Esophagus squamous epithelium (tissue), 5 donors: ENCODE measurements around the gene SENP3. TPM values are rescaled to one million over a fixed set of nuclear protein-coding genes. Genes with fewer than 3 reads are reported as not detected.

Experiments
- DNase-seq: peaks from one replicate; lab custom pipeline; 2025; lab: John Stamatoyannopoulos, UW
- H3K27ac ChIP-seq, 4 donors: fragments of 200-600 bp; sonication (generic); one replicate each; pipeline ENCODE4 v1.5.1; 2016 to 2019; ENCODE audit warnings: mild to moderate bottlenecking in 1 of 4
- H3K27me3 ChIP-seq, 4 donors: fragments of 200-600 bp; sonication (generic); 1 replicate in 3 of 4; 2 replicates in 1 of 4; pipeline versions ENCODE4 v1.5.1 to v1.6.0; 2017 to 2021; ENCODE audit warnings: antibody characterized with exemption in 1 of 4
- H3K36me3 ChIP-seq, 3 donors: fragments of 200-600 bp; sonication (generic); one replicate each; pipeline ENCODE4 v1.5.1; 2016 to 2019
- H3K4me1 ChIP-seq, 3 donors: fragments of 200-600 bp; sonication (generic); one replicate each; pipeline ENCODE4 v1.5.1; 2017 to 2019
- H3K4me3 ChIP-seq, 4 donors: fragments of 200-600 bp; sonication (generic); 1 replicate in 3 of 4; 2 replicates in 1 of 4; pipeline ENCODE4 v1.5.1; 2016 to 2019; ENCODE audit warnings: mild to moderate bottlenecking in 2 of 4, moderate library complexity in 1 of 4
- H3K9me3 ChIP-seq, 3 donors: fragments of 200-600 bp; sonication (generic); one replicate each; pipeline ENCODE4 v1.5.1; 2016 to 2019
- POLR2A ChIP-seq, 4 donors: fragments of 450-650 bp; IDR thresholded peaks; one replicate each; pipeline ENCODE4 v1.6.1; 2017; ENCODE audit warnings: antibody characterized with exemption in 4 of 4, mild to moderate bottlenecking in 4 of 4, moderate library complexity in 3 of 4
- WGBS, 2 donors: methylation state at CpG; one replicate each; pipeline ENCODE4 v1.1.5; 2018; 5-methylcytosine and 5-hydroxymethylcytosine counted together
- intact Hi-C: fragments of 100-400 bp; cut with DNase I; formaldehyde crosslinking; loops from one replicate; pipeline ENCODE4 v1.15.0; 2022
- small RNA-seq, 4 donors: library from RNA; depleted of rRNA; stranded (forward); fragments of <200 nt; gene quantifications; one replicate each; pipeline ENCODE3, GENCODE V24; 2016
- total RNA-seq, 4 donors: library from RNA; depleted of rRNA; stranded (reverse); fragments of >200 nt; gene quantifications; one replicate each; pipeline ENCODE4 v1.1.0, GENCODE V29; 2016
- TF ChIP-seq, protein P1 (sequence below), 6 experiments: fragments of 450-650 bp in 4 of 6; fragments of 200-600 bp in 2 of 6; sonication (generic) in 2 of 6; IDR thresholded peaks; one replicate each; pipeline ENCODE4 v1.5.1; 2016 to 2019; ENCODE audit warnings: antibody characterized with exemption in 6 of 6, mild to moderate bottlenecking in 4 of 6, moderate library complexity in 4 of 6
- donor health status: DM: yes; HTN: yes; CAD: no.

Gene SENP3
- total RNA-seq, 4 donors from 2014 or later, result 32.1 to 65.4 (median 48.3) TPM

DNA sequence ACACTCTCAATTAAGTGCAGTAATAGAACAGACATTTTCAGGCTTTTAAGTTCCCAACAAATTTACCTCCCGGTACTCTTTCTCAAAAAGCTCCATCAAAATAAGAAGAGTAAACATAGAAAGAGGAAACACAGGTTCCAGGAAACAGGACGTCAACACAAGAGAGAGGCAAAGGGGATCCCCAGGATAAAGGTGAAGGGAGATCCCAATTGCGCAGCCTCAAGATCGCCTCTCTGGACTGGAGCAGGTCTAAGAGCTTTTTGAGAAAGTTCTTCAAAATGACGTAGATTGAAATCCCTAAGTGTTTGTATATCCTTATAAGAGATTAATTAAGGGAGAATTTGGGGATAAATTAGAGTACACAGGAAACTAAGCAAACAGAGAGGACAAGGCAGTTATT lies 56.9 kb downstream of the SENP3 start:
- Histone ChIP-seq H3K9me3 (no peaks in the 10 kb centered on the region), H3K36me3 (no peaks in the 10 kb centered on the region), H3K27me3 (no peaks in the 10 kb centered on the region), H3K4me3 (no peak overlapping the region), H3K4me1 (peaks cover 3 to 12% (median 11%) of the 10 kb centered on the region in 3 donors), H3K27ac (no peak overlapping the region)
- no peak for DNase-seq
- TF ChIP-seq POLR2A (IDR thresholded peaks at IDR 0.05), result no peak
- TF ChIP-seq, protein P1, sequence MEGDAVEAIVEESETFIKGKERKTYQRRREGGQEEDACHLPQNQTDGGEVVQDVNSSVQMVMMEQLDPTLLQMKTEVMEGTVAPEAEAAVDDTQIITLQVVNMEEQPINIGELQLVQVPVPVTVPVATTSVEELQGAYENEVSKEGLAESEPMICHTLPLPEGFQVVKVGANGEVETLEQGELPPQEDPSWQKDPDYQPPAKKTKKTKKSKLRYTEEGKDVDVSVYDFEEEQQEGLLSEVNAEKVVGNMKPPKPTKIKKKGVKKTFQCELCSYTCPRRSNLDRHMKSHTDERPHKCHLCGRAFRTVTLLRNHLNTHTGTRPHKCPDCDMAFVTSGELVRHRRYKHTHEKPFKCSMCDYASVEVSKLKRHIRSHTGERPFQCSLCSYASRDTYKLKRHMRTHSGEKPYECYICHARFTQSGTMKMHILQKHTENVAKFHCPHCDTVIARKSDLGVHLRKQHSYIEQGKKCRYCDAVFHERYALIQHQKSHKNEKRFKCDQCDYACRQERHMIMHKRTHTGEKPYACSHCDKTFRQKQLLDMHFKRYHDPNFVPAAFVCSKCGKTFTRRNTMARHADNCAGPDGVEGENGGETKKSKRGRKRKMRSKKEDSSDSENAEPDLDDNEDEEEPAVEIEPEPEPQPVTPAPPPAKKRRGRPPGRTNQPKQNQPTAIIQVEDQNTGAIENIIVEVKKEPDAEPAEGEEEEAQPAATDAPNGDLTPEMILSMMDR (IDR thresholded peaks at IDR 0.05), result no peak
- intact Hi-C loops, result no loop called here
- 62 to 70% methylated on average over 5 of the region's 5 CpGs for WGBS, 2 donors

DNA sequence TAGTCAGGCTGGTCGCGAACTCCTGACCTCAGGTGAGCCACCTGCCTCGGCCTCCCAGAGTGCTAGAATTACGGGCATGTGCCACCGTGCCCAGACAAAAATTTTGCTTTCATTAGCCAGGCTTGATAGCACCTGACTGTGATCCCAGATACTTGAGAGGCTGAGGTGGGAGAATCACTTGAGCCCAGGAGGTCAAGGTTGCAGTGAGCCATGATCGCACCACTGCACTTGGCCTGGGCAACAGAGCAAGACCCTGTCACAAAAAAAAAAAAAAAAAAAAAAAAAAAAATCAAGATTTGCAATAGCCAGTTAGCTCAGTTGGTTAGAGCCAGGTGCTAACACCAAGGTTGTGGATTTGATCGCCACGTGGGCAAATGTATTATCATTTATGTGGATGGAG lies 59.1 kb downstream of the SENP3 start:
- no peak overlapping the region for H3K27ac ChIP-seq
- H3K36me3 ChIP-seq, result peaks cover 0 to 9% (median 0%) of the 10 kb centered on the region in 3 donors
- no peaks in the 10 kb centered on the region for H3K27me3 ChIP-seq
- 68 to 83% methylated on average over 8 of the region's 8 CpGs for WGBS, 2 donors
- no peak for TF ChIP-seq POLR2A (IDR thresholded peaks at IDR 0.05)
- TF ChIP-seq, protein P1 (IDR thresholded peaks at IDR 0.05), result no peak
- DNase-seq, result no peak
- intact Hi-C loops, result no loop called here
- no peaks in the 10 kb centered on the region for H3K4me1 ChIP-seq
- no peak overlapping the region for H3K4me3 ChIP-seq
- no peaks in the 10 kb centered on the region for H3K9me3 ChIP-seq

Small RNA genes within 50 kb of the gene (small RNA-seq; reads per million reads assigned to genes)
- 0 reads per million in 4 donors for gene CD68
- gene RF00019, result 0 reads per million in 4 donors
- 0 reads per million in 4 donors for gene SNORA48
- 0 reads per million in 4 donors for gene SNORD10

Other genes with a start within 250 kb of the SENP3 start
- 10 to 100 TPM; 40.9 to 80.7 (median 70.5) TPM for gene GPS2, start 246.6 kb upstream of the SENP3 start, total RNA-seq
- 10 to 100 TPM in 3 of 4 donors, 1 to 10 TPM in 1; 9.7 to 18.7 (median 14.4) TPM for gene NEURL4, start 232.6 kb upstream of the SENP3 start, total RNA-seq
- 1 to 10 TPM; 3.2 to 5.5 (median 3.8) TPM for gene ACAP1, start 225.4 kb upstream of the SENP3 start, total RNA-seq
- 10 to 100 TPM; 12.6 to 26.6 (median 22.1) TPM for gene KCTD11, start 209.8 kb upstream of the SENP3 start, total RNA-seq
- gene TMEM95, start 206.8 kb upstream of the SENP3 start, total RNA-seq, result not detected
- gene TNK1, start 180.8 kb upstream of the SENP3 start, total RNA-seq, result 10 to 100 TPM in 2 of 4 donors, 1 to 10 TPM in 2; 6.2 to 15.2 (median 9.9) TPM
- 10 to 100 TPM; 18.6 to 33.5 (median 24.7) TPM for gene PLSCR3, start 167.4 kb upstream of the SENP3 start, total RNA-seq
- 10 to 100 TPM; 27.9 to 88.0 (median 66.7) TPM for gene TMEM256, start 157.8 kb upstream of the SENP3 start, total RNA-seq
- 1 to 10 TPM; 1.4 to 5.3 (median 2.0) TPM for gene NLGN2, start 154.1 kb upstream of the SENP3 start, total RNA-seq
- gene SPEM1, start 141.6 kb upstream of the SENP3 start, total RNA-seq, result not detected
- gene SPEM2, start 136.3 kb upstream of the SENP3 start, total RNA-seq, result not detected
- not detected for gene SPEM3, start 133.1 kb upstream of the SENP3 start, total RNA-seq
- gene TMEM102, start 126.5 kb upstream of the SENP3 start, total RNA-seq, result 10 to 100 TPM; 12.2 to 20.8 (median 16.9) TPM
- 10 to 100 TPM in 1 of 4 donors, 1 to 10 TPM in 3; 2.7 to 18.1 (median 6.1) TPM for gene FGF11, start 122.4 kb upstream of the SENP3 start, total RNA-seq
- gene CHRNB1, start 116.9 kb upstream of the SENP3 start, total RNA-seq, result 1 to 10 TPM; 2.4 to 7.2 (median 4.6) TPM
- gene ZBTB4, start 82.3 kb upstream of the SENP3 start, total RNA-seq, result 10 to 100 TPM; 13.4 to 35.1 (median 28.5) TPM
- not detected for gene SLC35G6, start 80.5 kb upstream of the SENP3 start, total RNA-seq
- gene POLR2A, start 77.6 kb upstream of the SENP3 start, total RNA-seq, result 10 to 100 TPM; 59.3 to 94.9 (median 78.2) TPM
- 10 to 100 TPM in 1 of 4 donors, 1 to 10 TPM in 3; 3.5 to 41.6 (median 6.5) TPM for gene TNFSF12, start 12.9 kb upstream of the SENP3 start, total RNA-seq
- 10 to 100 TPM in 2 of 4 donors, 1 to 10 TPM in 2; 3.8 to 21.7 (median 10.9) TPM for gene TNFSF13, start 3.2 kb upstream of the SENP3 start, total RNA-seq
- 10 to 100 TPM; 32.1 to 52.9 (median 45.2) TPM for gene CD68, start 17.7 kb downstream of the SENP3 start, total RNA-seq
- 100 to 1,000 TPM in 2 of 4 donors, 10 to 100 TPM in 2; 69.3 to 123 (median 100) TPM for gene MPDU1, start 21.9 kb downstream of the SENP3 start, total RNA-seq
- 100 to 1,000 TPM in 2 of 4 donors, 10 to 100 TPM in 2; 89.1 to 127 (median 103) TPM for gene SOX15, start 28.2 kb downstream of the SENP3 start, total RNA-seq
- gene FXR2, start 53.0 kb downstream of the SENP3 start, total RNA-seq, result 10 to 100 TPM; 17.2 to 24.0 (median 20.6) TPM
- 10 to 100 TPM; 20.5 to 55.9 (median 31.3) TPM for gene SAT2, start 65.9 kb downstream of the SENP3 start, total RNA-seq
- gene SHBG, start 68.2 kb downstream of the SENP3 start, total RNA-seq, result not detected
- 1 to 10 TPM in 1 of 4 donors, under 1 TPM in 2, not detected in 1; 0.09 to 1.5 (median 0.21) TPM for gene ATP1B2, start 89.0 kb downstream of the SENP3 start, total RNA-seq
- 10 to 100 TPM; 26.6 to 35.1 (median 33.9) TPM for gene TP53, start 125.6 kb downstream of the SENP3 start, total RNA-seq
- gene WRAP53, start 126.6 kb downstream of the SENP3 start, total RNA-seq, result 1 to 10 TPM; 3.5 to 6.0 (median 3.8) TPM
- gene EFNB3, start 143.3 kb downstream of the SENP3 start, total RNA-seq, result 1 to 10 TPM in 3 of 4 donors, under 1 TPM in 1; 0.70 to 2.7 (median 1.9) TPM
- gene DNAH2, start 155.8 kb downstream of the SENP3 start, total RNA-seq, result under 1 TPM in 3 of 4 donors, not detected in 1; under 0.01 to 0.04 (median 0.03) TPM